ENCODE results near the gene EIF5A2.
"Not testable (repeated sequence)": the region's sequence is repeated elsewhere in the genome, so short reads cannot be mapped to it uniquely, and the experiment has no call there.

Gene EIF5A2

GRCh38 chr3:170897199-170897598 is 11.2 kb downstream of the EIF5A2 start:
- DNase-seq (ENCODE audit: insufficient read length, low spot score); FAIRE-seq: not testable (repeated sequence)

GRCh38 chr3:170896781-170897180 is 11.7 kb downstream of the EIF5A2 start:
- DNase-seq (ENCODE audit: insufficient read length, low spot score), result no peak
- FAIRE-seq, result no peak

- not testable (repeated sequence) for FAIRE-seq; DNase-seq (ENCODE audit: insufficient read length, low spot score)
These were observed 12.1 kb downstream of the EIF5A2 start for GRCh38 chr3:170896333-170896732.

GRCh38 chr3:170893895-170894294 is 14.5 kb downstream of the EIF5A2 start:
- FAIRE-seq, result no peak

GRCh38 chr3:170889630-170890029 is 18.8 kb downstream of the EIF5A2 start:
- FAIRE-seq (no peak), DNase-seq (ENCODE audit: insufficient read length, low spot score) (no peak)

More at GRCh38 chr3:170893895-170894294, 14.5 kb downstream of the EIF5A2 start:
- no peak for DNase-seq (ENCODE audit: insufficient read length, low spot score)

- no peak for FAIRE-seq
- DNase-seq (ENCODE audit: insufficient read length, low spot score), result no peak
These were observed 19.3 kb downstream of the EIF5A2 start for GRCh38 chr3:170889132-170889531.

- not testable (repeated sequence) for FAIRE-seq; DNase-seq (ENCODE audit: insufficient read length, low spot score)
These were observed 24.1 kb downstream of the EIF5A2 start for GRCh38 chr3:170884109-170884930.

GRCh38 chr3:170878688-170879087 is 29.7 kb downstream of the EIF5A2 start:
- not testable (repeated sequence) for FAIRE-seq; DNase-seq (ENCODE audit: insufficient read length, low spot score)

- FAIRE-seq; DNase-seq (ENCODE audit: insufficient read length, low spot score): not testable (repeated sequence)
These were observed 31.1 kb downstream of the EIF5A2 start for GRCh38 chr3:170877311-170877710.

- DNase-seq (ENCODE audit: insufficient read length, low spot score) (no peak), FAIRE-seq (no peak)
These were observed 31.9 kb downstream of the EIF5A2 start for GRCh38 chr3:170876537-170876936.

- FAIRE-seq (peak; percentile 96), DNase-seq (ENCODE audit: insufficient read length, low spot score) (peak; percentile 89)
These were observed 38.5 kb downstream of the EIF5A2 start, which contains the start of gene RPL22L1 for GRCh38 chr3:170869645-170870593. Gene RPL22L1, minus strand, starts transcription at chr3:170870195. Its CDS starts 28 bp downstream, at chr3:170870167.

GRCh38 chr3:170869239-170869590 is 39.2 kb downstream of the EIF5A2 start:
- FAIRE-seq (no peak), DNase-seq (ENCODE audit: insufficient read length, low spot score) (no peak)

GRCh38 chr3:170868577-170869238 is 39.7 kb downstream of the EIF5A2 start:
- DNase-seq (ENCODE audit: insufficient read length, low spot score) (no peak), FAIRE-seq (no peak)

GRCh38 chr3:170867143-170867937 is 41.1 kb downstream of the EIF5A2 start:
- FAIRE-seq (no peak), DNase-seq (ENCODE audit: insufficient read length, low spot score) (no peak)

GRCh38 chr3:170866499-170866898 is 41.9 kb downstream of the EIF5A2 start:
- FAIRE-seq (no peak), DNase-seq (ENCODE audit: insufficient read length, low spot score) (no peak)

- DNase-seq (ENCODE audit: insufficient read length, low spot score), result no peak
- FAIRE-seq, result no peak
These were observed 43.0 kb downstream of the EIF5A2 start for GRCh38 chr3:170865209-170866094.

GRCh38 chr3:170864525-170865208 is 43.8 kb downstream of the EIF5A2 start:
- DNase-seq (ENCODE audit: insufficient read length, low spot score) (no peak), FAIRE-seq (no peak)

- no peak for DNase-seq (ENCODE audit: insufficient read length, low spot score)
- FAIRE-seq, result no peak
These were observed 44.6 kb downstream of the EIF5A2 start for GRCh38 chr3:170863816-170864215.
